Breast epithelium (tissue), 4 donors: ENCODE results near the gene SDK1. TPM values are rescaled to one million over a fixed set of nuclear protein-coding genes. Genes with fewer than 3 reads are reported as not detected.

ENCODE experiments used
- DNase-seq, 2 donors: peaks; one replicate each; pipeline ENCODE4 v3.0.0-alpha.2; 2019; ENCODE audit warnings: low spot score in 2 of 2
- H3K27ac ChIP-seq, 2 donors: fragments of 200-600 bp; sonication (generic) in 1 of 2; one replicate each; pipeline ENCODE4 v1.5.1; 2016 to 2019; ENCODE audit warnings: mild to moderate bottlenecking in 1 of 2
- H3K27me3 ChIP-seq, 2 donors: fragments of 200-600 bp; sonication (generic) in 1 of 2; one replicate each; pipeline versions ENCODE4 v1.5.1 to v1.6.0; 2017 to 2019; ENCODE audit warnings: control low read depth in 1 of 2, mild to moderate bottlenecking in 1 of 2
- H3K36me3 ChIP-seq: fragments of 200-600 bp; one replicate; pipeline ENCODE4 v1.5.1; 2019
- H3K4me1 ChIP-seq, 2 donors: fragments of 200-600 bp; sonication (generic); one replicate each; pipeline ENCODE4 v1.5.1; 2016 to 2019; ENCODE audit warnings: control low read depth in 1 of 2
- H3K4me3 ChIP-seq, 3 donors: fragments of 200-600 bp; sonication (generic); 1 replicate in 2 of 3; 2 replicates in 1 of 3; pipeline ENCODE4 v1.5.1; 2016 to 2019; ENCODE audit warnings: mild to moderate bottlenecking in 3 of 3, moderate library complexity in 2 of 3
- H3K9me3 ChIP-seq, 2 donors: fragments of 200-600 bp; sonication (generic) in 1 of 2; one replicate each; pipeline ENCODE4 v1.5.1; 2016 to 2019; ENCODE audit warnings: control low read depth in 1 of 2
- CTCF ChIP-seq, 3 donors: fragments of 450-650 bp; IDR thresholded peaks; one replicate each; pipeline ENCODE4 v1.5.1; 2016 to 2017; ENCODE audit warnings: antibody characterized with exemption in 3 of 3, mild to moderate bottlenecking in 3 of 3, moderate library complexity in 3 of 3
- POLR2A ChIP-seq: fragments of 450-650 bp; IDR thresholded peaks from one replicate; pipeline ENCODE4 v1.6.1; 2016; ENCODE audit warnings: antibody characterized with exemption, mild to moderate bottlenecking, moderate library complexity
- POLR2AphosphoS5 ChIP-seq, 3 donors: sonication (generic); formaldehyde crosslinking; IDR thresholded peaks; one replicate each; pipeline ENCODE4 v1.6.1; 2017; ENCODE audit warnings: antibody characterized with exemption in 3 of 3
- intact Hi-C: fragments of 100-400 bp; cut with DNase I; formaldehyde crosslinking; loops from one replicate; pipeline ENCODE4 v1.15.1; 2023; ENCODE audit warnings: low total_unique reads
- total RNA-seq, 3 donors: library from RNA; depleted of rRNA; stranded (reverse); fragments of >200 nt; gene quantifications; one replicate each; pipeline ENCODE4 v1.1.0, GENCODE V29; 2016

The SDK1 gene
- total RNA-seq, 3 donors from 2014 or later, result 3.7 to 18.2 (median 6.6) TPM

GRCh38 chr7:4015371-4015770 is 714.3 kb downstream of the SDK1 start:
- no peaks in the 10 kb centered on the region for H3K36me3 ChIP-seq
- no peak overlapping the region for H3K4me3 ChIP-seq
- no peak for TF ChIP-seq CTCF (IDR thresholded peaks at IDR 0.05)
- no peak for TF ChIP-seq POLR2AphosphoS5 (IDR thresholded peaks at IDR 0.05)
- TF ChIP-seq POLR2A, result no peak
- peaks cover 4 to 16% of the 10 kb centered on the region in 2 donors for H3K9me3 ChIP-seq
- intact Hi-C loops, result no loop called here
- DNase-seq, result no peak
- H3K27me3 ChIP-seq, result no peaks in the 10 kb centered on the region
- no peaks in the 10 kb centered on the region for H3K4me1 ChIP-seq
- H3K27ac ChIP-seq, result no peak overlapping the region

GRCh38 chr7:4015996-4016395 is 714.9 kb downstream of the SDK1 start:
- no peaks in the 10 kb centered on the region for H3K27me3 ChIP-seq
- no peak for TF ChIP-seq POLR2A
- TF ChIP-seq POLR2AphosphoS5 (IDR thresholded peaks at IDR 0.05), result no peak
- no peak for TF ChIP-seq CTCF (IDR thresholded peaks at IDR 0.05)
- no peaks in the 10 kb centered on the region for H3K4me1 ChIP-seq
- H3K36me3 ChIP-seq, result no peaks in the 10 kb centered on the region
- H3K4me3 ChIP-seq, result no peak overlapping the region
- no peak for DNase-seq
- no peak overlapping the region for H3K27ac ChIP-seq
- intact Hi-C loops, result no loop called here
- peaks cover 4 to 19% of the 10 kb centered on the region in 2 donors for H3K9me3 ChIP-seq

- no peak for DNase-seq
- intact Hi-C loops, result no loop called here
- H3K27me3 ChIP-seq, result no peaks in the 10 kb centered on the region
These were observed 716.0 kb downstream of the SDK1 start for GRCh38 chr7:4017081-4017480.

GRCh38 chr7:4017785-4018184 is 716.7 kb downstream of the SDK1 start:
- Histone ChIP-seq H3K9me3 (peaks cover 4 to 23% of the 10 kb centered on the region in 2 donors), H3K27ac (no peak overlapping the region), H3K27me3 (no peaks in the 10 kb centered on the region), H3K36me3 (no peaks in the 10 kb centered on the region), H3K4me3 (no peak overlapping the region), H3K4me1 (no peaks in the 10 kb centered on the region)
- TF ChIP-seq POLR2AphosphoS5 (IDR thresholded peaks at IDR 0.05) (no peak), CTCF (IDR thresholded peaks at IDR 0.05) (no peak), POLR2A (no peak)
- intact Hi-C loops, result no loop called here
- DNase-seq, result no peak

More at GRCh38 chr7:4017081-4017480, 716.0 kb downstream of the SDK1 start:
- H3K9me3 ChIP-seq, result peaks cover 4 to 23% of the 10 kb centered on the region in 2 donors
- H3K36me3 ChIP-seq, result no peaks in the 10 kb centered on the region
- no peaks in the 10 kb centered on the region for H3K4me1 ChIP-seq
- no peak overlapping the region for H3K4me3 ChIP-seq
- H3K27ac ChIP-seq, result no peak overlapping the region
- TF ChIP-seq POLR2AphosphoS5 (IDR thresholded peaks at IDR 0.05) (no peak), CTCF (IDR thresholded peaks at IDR 0.05) (no peak), POLR2A (no peak)

GRCh38 chr7:4018601-4019316 is 717.7 kb downstream of the SDK1 start:
- DNase-seq, result no peak
- intact Hi-C loops, result no loop called here
- TF ChIP-seq CTCF (IDR thresholded peaks at IDR 0.05) (no peak), POLR2A (no peak), POLR2AphosphoS5 (IDR thresholded peaks at IDR 0.05) (no peak)
- Histone ChIP-seq H3K27ac (no peak overlapping the region), H3K36me3 (no peaks in the 10 kb centered on the region), H3K4me3 (no peak overlapping the region), H3K4me1 (no peaks in the 10 kb centered on the region), H3K9me3 (peaks cover 4 to 23% of the 10 kb centered on the region in 2 donors), H3K27me3 (no peaks in the 10 kb centered on the region)
